Fibroblast of lung (primary cell): ENCODE results near the gene GSTM3.
"Not testable (repeated sequence)": the region's sequence is repeated elsewhere in the genome, so short reads cannot be mapped to it uniquely, and the experiment has no call there.

Source experiments
- EZH2 ChIP-seq: IDR thresholded peaks from 2 replicates; pipeline ENCODE4 v1.5.1; 2012; ENCODE audit warnings: low read length, control low read depth, mild to moderate bottlenecking; ENCODE audit errors: missing control alignments
- TF ChIP-seq, protein P1 (sequence below), 2 donors: IDR thresholded peaks in 1 of 2; conservative IDR thresholded peaks in 1 of 2; 1 replicate in 1 of 2; 2 replicates in 1 of 2; pipeline ENCODE4 v1.5.1; 2011 to 2012; ENCODE audit warnings: low read length in 2 of 2, control low read depth in 1 of 2, inconsistent platforms in 1 of 2, low read depth in 1 of 2, mild to moderate bottlenecking in 1 of 2

DNA sequence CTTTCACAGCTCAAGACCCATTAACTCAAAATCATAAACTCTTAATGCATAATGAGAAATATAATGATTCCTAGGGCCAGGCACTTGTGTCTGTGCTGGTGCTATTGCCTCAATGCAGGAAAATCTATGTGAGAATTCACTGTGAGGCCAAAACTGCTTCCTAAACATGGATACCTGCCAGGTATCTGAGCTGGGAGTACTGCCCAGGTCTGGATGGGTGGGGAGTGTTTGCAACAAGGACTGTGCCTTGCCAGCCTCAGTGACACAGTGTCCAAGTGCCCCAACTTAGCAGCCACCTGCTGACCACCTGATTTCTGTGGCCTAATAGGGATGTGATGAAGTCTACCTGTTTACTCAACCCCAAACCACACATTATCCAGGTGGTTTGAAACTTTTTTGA is 31.0 kb downstream of the GSTM3 start:
- TF ChIP-seq, protein P1, sequence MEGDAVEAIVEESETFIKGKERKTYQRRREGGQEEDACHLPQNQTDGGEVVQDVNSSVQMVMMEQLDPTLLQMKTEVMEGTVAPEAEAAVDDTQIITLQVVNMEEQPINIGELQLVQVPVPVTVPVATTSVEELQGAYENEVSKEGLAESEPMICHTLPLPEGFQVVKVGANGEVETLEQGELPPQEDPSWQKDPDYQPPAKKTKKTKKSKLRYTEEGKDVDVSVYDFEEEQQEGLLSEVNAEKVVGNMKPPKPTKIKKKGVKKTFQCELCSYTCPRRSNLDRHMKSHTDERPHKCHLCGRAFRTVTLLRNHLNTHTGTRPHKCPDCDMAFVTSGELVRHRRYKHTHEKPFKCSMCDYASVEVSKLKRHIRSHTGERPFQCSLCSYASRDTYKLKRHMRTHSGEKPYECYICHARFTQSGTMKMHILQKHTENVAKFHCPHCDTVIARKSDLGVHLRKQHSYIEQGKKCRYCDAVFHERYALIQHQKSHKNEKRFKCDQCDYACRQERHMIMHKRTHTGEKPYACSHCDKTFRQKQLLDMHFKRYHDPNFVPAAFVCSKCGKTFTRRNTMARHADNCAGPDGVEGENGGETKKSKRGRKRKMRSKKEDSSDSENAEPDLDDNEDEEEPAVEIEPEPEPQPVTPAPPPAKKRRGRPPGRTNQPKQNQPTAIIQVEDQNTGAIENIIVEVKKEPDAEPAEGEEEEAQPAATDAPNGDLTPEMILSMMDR (conservative IDR thresholded peaks at IDR 0.05 in 1 of 2, IDR thresholded peaks at IDR 0.05 in 1 of 2; ENCODE audit: low read depth in 1 of 2, low read length in 2 of 2): not testable (repeated sequence)
- not testable (repeated sequence) for TF ChIP-seq EZH2
